GM12878 (cell line): ENCODE data around the gene ANKRD17. TPM values are rescaled to one million over a fixed set of nuclear protein-coding genes. Genes with fewer than 3 reads are reported as not detected.

Experiments used
- ATAC-seq: fragments of 200-7000 bp; cut with Tn5 transposase; 3 replicates; pipeline ENCODE4 v1.9.1; 2020; ENCODE audit warnings: mild to moderate bottlenecking, moderate library complexity
- BruUV-seq: library from RNA; stranded (reverse); fragments of 400-500 nt; replicated peaks from 2 replicates; lab custom pipeline; 2021; lab: Mats Ljungman, UMichigan
- CTCF ChIA-PET: fragments of 300-600 bp; sonication (Branson Sonifier 250); formaldehyde crosslinking; extraction: SDS; loops from one replicate; lab custom pipeline; 2021; ENCODE audit warnings: inconsistent platforms; lab: Yijun Ruan, JAX
- POLR2A ChIA-PET: fragments of 350-600 bp; formaldehyde crosslinking; extraction: SDS; loops from one replicate; lab custom pipeline; 2021; ENCODE audit warnings: inconsistent platforms; lab: Charles Lee
- RAD21 ChIA-PET: fragments of 300-600 bp; sonication (Branson Sonifier 250); formaldehyde crosslinking; loops from one replicate; lab custom pipeline; 2023; ENCODE audit warnings: antibody characterized with exemption; ENCODE audit not compliant: unreplicated experiment; lab: Charles Lee
- SMC1A ChIA-PET: fragments of 300-600 bp; sonication (Branson Sonifier 250); formaldehyde crosslinking; loops from one replicate; lab custom pipeline; 2023; ENCODE audit not compliant: unreplicated experiment, uncharacterized antibody; lab: Charles Lee
- DNase-seq: peaks from one replicate; pipeline ENCODE4 v3.0.0-alpha.2; 2011; ENCODE audit warnings: low read depth, low spot score
- FAIRE-seq: peaks from 3 replicates; lab custom pipeline; 2011; peaks lifted over from hg19 to GRCh38; lab: Jason Lieb, UNC
- H2AFZ ChIP-seq: 2 replicates; pipeline ENCODE4 v1.6.0; 2011; ENCODE audit warnings: low read depth, low read length, control low read depth; ENCODE audit not compliant: control insufficient read depth
- H3K27ac ChIP-seq: 2 replicates; pipeline ENCODE4 v1.5.1; 2011; ENCODE audit warnings: control low read depth; ENCODE audit not compliant: control insufficient read depth, insufficient read depth
- H3K27me3 ChIP-seq, 2 experiments: replicated peaks in 1 of 2; 2 replicates each; pipeline versions ENCODE4 v1.6.0 to v1.6.1; 2011; ENCODE audit warnings: low read length in 1 of 2; ENCODE audit not compliant: control insufficient read depth in 2 of 2, insufficient read depth in 2 of 2
- H3K36me3 ChIP-seq, 2 experiments: 2 replicates each; pipeline ENCODE4 v1.5.1; 2011; ENCODE audit warnings: low read length in 1 of 2; ENCODE audit not compliant: control insufficient read depth in 2 of 2, insufficient read depth in 2 of 2
- H3K4me1 ChIP-seq: 2 replicates; pipeline ENCODE4 v1.6.1; 2011; ENCODE audit warnings: mild to moderate bottlenecking, low read length, moderate library complexity, mixed read lengths; ENCODE audit not compliant: control insufficient read depth, insufficient read depth
- H3K4me2 ChIP-seq: 2 replicates; pipeline ENCODE4 v1.6.0; 2011; ENCODE audit warnings: control low read depth; ENCODE audit not compliant: control insufficient read depth, insufficient read depth
- H3K4me3 ChIP-seq: fragments of 200-600 bp; sonication (generic); 2 replicates; pipeline ENCODE4 v1.5.1; 2016
- H3K79me2 ChIP-seq: 2 replicates; pipeline ENCODE4 v1.6.0; 2011; ENCODE audit warnings: low read length; ENCODE audit not compliant: control insufficient read depth, insufficient read depth
- H3K9ac ChIP-seq: 2 replicates; pipeline ENCODE4 v1.8.0; 2011; ENCODE audit warnings: low read length, control low read depth, mixed read lengths; ENCODE audit not compliant: control insufficient read depth, insufficient read depth
- H3K9me3 ChIP-seq: replicated peaks from 3 replicates; pipeline ENCODE4 v1.5.1; 2011; ENCODE audit warnings: mild to moderate bottlenecking, low read length; ENCODE audit not compliant: control insufficient read depth, insufficient read depth
- H4K20me1 ChIP-seq: 2 replicates; pipeline ENCODE4 v1.6.0; 2011; ENCODE audit not compliant: control insufficient read depth, insufficient read depth
- CREB1 ChIP-seq: IDR thresholded peaks from 2 replicates; pipeline ENCODE4 v1.6.1; 2012; ENCODE audit warnings: low read depth, mild to moderate bottlenecking, inconsistent platforms
- EZH2 ChIP-seq: IDR thresholded peaks from 2 replicates; pipeline ENCODE4 v1.6.1; 2012; ENCODE audit warnings: low read depth, mild to moderate bottlenecking, control low read depth, inconsistent platforms, low read length, borderline replicate concordance; ENCODE audit not compliant: control insufficient read depth
- STAT3 ChIP-seq: IDR thresholded peaks from 2 replicates; pipeline ENCODE4 v1.6.1; 2011; ENCODE audit warnings: low read depth, low read length, improper control_type of control experiment
- TCF7 ChIP-seq: IDR thresholded peaks from 2 replicates; pipeline ENCODE4 v1.6.1; 2014; ENCODE audit warnings: antibody characterized with exemption, borderline replicate concordance
- WGBS: methylation state at CpG from one replicate; pipeline ENCODE4 v1.1.6; 2016; ENCODE audit warnings: low lambda C conversion rate; ENCODE audit not compliant: insufficient replicate concordance, insufficient coverage; ENCODE audit errors: missing lambda C conversion rate; 5-methylcytosine and 5-hydroxymethylcytosine counted together
- in situ Hi-C: fragments of 300-500 bp; cut with MboI; formaldehyde crosslinking; loops from 9 replicates; pipeline ENCODE4 v1.14.3; 2018; ENCODE audit warnings: mixed read lengths
- intact Hi-C: fragments of 100-400 bp; cut with micrococcal nuclease; formaldehyde crosslinking; loops from one replicate; pipeline ENCODE4 v1.14.2; 2022; ENCODE audit not compliant: unreplicated experiment
- polyA plus RNA-seq, 11 experiments: library from polyadenylated mRNA; depleted of rRNA in 4 of 11; unstranded in 6 of 11; stranded (reverse) in 5 of 11; fragments of >200 nt; fragmentation: Nextera tagmentation in 4 of 11; fragmentation: Illumina TruSeq in 1 of 11; extraction: Ambion mirVana in 4 of 11; extraction: Trizol in 1 of 11; gene quantifications; 1 replicate in 1 of 11; 2 replicates in 10 of 11; pipeline versions ENCODE4 v1.2.1 to v1.2.3, GENCODE V29; 2011 to 2016; ENCODE audit warnings: inconsistent platforms in 2 of 11, missing spikeins in 2 of 11, low read depth in 1 of 11
- total RNA-seq, 4 experiments: library from RNA; depleted of rRNA in 3 of 4; stranded (reverse); fragments of >200 nt in 3 of 4; fragmentation: Illumina TruSeq in 1 of 4; extraction: Trizol in 1 of 4; gene quantifications; 2 replicates each; pipeline versions ENCODE4 v1.2.1 to v1.2.3, GENCODE V29; 2013 to 2021
- TF ChIP-seq, protein P1 (sequence below): fragments of 450-650 bp; IDR thresholded peaks from 2 replicates; pipeline ENCODE4 v1.6.1; 2017; ENCODE audit warnings: mild to moderate bottlenecking

ANKRD17 gene
- total and polyA plus RNA-seq, 10 of the 15 experiments (the other 5 are each of a cell fraction or from before 2014, with no cell fraction given), result 11.7 to 46.5 (median 32.6) TPM

DNA sequence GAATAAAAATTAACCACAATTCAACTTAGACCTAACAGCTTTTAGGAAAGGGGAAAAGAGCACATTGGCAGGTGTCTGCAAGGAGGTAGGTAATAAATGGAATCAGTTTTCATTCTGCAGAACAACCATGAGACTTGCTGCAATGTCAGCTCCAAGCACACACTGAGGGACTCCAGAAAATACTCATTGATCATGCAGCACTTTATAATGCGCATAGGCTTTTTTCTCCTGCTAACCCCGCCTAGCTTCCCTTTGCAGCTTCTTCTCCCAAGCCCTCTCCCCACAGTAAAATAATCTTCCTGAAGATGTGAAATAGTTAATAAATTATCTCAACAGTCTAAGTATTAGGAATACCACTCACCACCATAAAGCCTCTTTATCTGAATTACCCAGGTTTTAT is 36.9 kb downstream of the ANKRD17 start:
- no peak overlapping the region for H3K9ac ChIP-seq
- peaks cover 68% of the 10 kb centered on the region for H3K79me2 ChIP-seq
- DNase-seq, result no peak
- ATAC-seq, result no peak
- no peak overlapping the region for H3K27ac ChIP-seq
- peak overlapping the region; percentile 50; the same call in 1 of the 2 replicates for H3K4me2 ChIP-seq
- in situ Hi-C loops, result no loop called here
- ChIA-PET POLR2A (no interaction called here), CTCF (interaction anchor here (1.6 to 1.9 kb wide), 2 partner anchors 9 to 35 kb away, joined by 8 to 11 read pairs; no protein-coding TSS in a partner anchor)
- H3K36me3 ChIP-seq, result peaks cover 0 to under 1% of the 10 kb centered on the region in 2 experiments; a peak in 1 of 4 replicates
- no peak for TF ChIP-seq CREB1
- no peak for TF ChIP-seq TCF7
- TF ChIP-seq, protein P1, sequence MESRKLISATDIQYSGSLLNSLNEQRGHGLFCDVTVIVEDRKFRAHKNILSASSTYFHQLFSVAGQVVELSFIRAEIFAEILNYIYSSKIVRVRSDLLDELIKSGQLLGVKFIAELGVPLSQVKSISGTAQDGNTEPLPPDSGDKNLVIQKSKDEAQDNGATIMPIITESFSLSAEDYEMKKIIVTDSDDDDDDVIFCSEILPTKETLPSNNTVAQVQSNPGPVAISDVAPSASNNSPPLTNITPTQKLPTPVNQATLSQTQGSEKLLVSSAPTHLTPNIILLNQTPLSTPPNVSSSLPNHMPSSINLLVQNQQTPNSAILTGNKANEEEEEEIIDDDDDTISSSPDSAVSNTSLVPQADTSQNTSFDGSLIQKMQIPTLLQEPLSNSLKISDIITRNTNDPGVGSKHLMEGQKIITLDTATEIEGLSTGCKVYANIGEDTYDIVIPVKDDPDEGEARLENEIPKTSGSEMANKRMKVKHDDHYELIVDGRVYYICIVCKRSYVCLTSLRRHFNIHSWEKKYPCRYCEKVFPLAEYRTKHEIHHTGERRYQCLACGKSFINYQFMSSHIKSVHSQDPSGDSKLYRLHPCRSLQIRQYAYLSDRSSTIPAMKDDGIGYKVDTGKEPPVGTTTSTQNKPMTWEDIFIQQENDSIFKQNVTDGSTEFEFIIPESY, result no peak
- no peak for TF ChIP-seq EZH2
- no peak for TF ChIP-seq STAT3
- TF ChIP-seq, all 136 proteins: peak for 0
- FAIRE-seq, result no peak
- 100% methylated on average over 2 of the region's 2 CpGs for WGBS
- ChIA-PET RAD21 (interaction anchor here (1.1 kb wide), 1 partner anchor 23 kb away, joined by 3 read pairs; no protein-coding TSS in a partner anchor), SMC1A (interaction anchor here (0.8 to 1.7 kb wide), 3 partner anchors 14 to 41 kb away, joined by 3 read pairs; no protein-coding TSS in a partner anchor)
- BruUV-seq, result no TSS peak
- Histone ChIP-seq H3K4me1 (peaks cover 11% of the 10 kb centered on the region), H3K9me3 (no peaks in the 10 kb centered on the region), H2AFZ (no peak overlapping the region), H4K20me1 (no peaks in the 10 kb centered on the region), H3K4me3 (no peak overlapping the region), H3K27me3 (no peaks in the 10 kb centered on the region)
- intact Hi-C loops, result no loop called here
